Endometrial microvascular endothelial cells (primary cell): ENCODE data around the gene FCER1A. TPM values are rescaled to one million over a fixed set of nuclear protein-coding genes. Genes with fewer than 3 reads are reported as not detected.
"Not testable (repeated sequence)": the region's sequence is repeated elsewhere in the genome, so short reads cannot be mapped to it uniquely, and the experiment has no call there.

Source experiments
- in situ Hi-C: cut with HindIII; loops from 2 replicates; pipeline ENCODE4 v1.10.0; 2017; ENCODE audit warnings: low sequenced_read_pairs, low pct_unique_long_range_greater_than_20kb; ENCODE audit errors: inconsistent ontology term
- total RNA-seq: library from RNA; depleted of rRNA; stranded (reverse); fragments of >200 nt; gene quantifications from one replicate; pipeline ENCODE4 v1.2.3, GENCODE V29; 2015; ENCODE audit errors: inconsistent ontology term

FCER1A gene
- total RNA-seq, 1 donor from 2014 or later, result not detected

GRCh38 chr1:159341736-159342135 is 39.6 kb downstream of the FCER1A start:
- in situ Hi-C loops, result no loop called here

- in situ Hi-C loops, result no loop called here
Observed at GRCh38 chr1:159342761-159343425, 40.8 kb downstream of the FCER1A start.

GRCh38 chr1:159349374-159349773 is 47.2 kb downstream of the FCER1A start:
- in situ Hi-C loops, result not testable (repeated sequence)

- in situ Hi-C loops, result no loop called here
Observed at GRCh38 chr1:159352436-159352835, 50.3 kb downstream of the FCER1A start.

Other genes with a start within 250 kb of the FCER1A start
- gene AIM2, start 225.6 kb upstream of the FCER1A start, total RNA-seq, result not detected
- gene CADM3, start 130.7 kb upstream of the FCER1A start, total RNA-seq, result 1.2 TPM
- gene ACKR1, start 97.5 kb upstream of the FCER1A start, total RNA-seq, result not detected
- not detected for gene OR10J4, start 129.9 kb downstream of the FCER1A start, total RNA-seq
- not detected for gene OR10J1, start 137.4 kb downstream of the FCER1A start, total RNA-seq
- gene OR10J5, start 233.7 kb downstream of the FCER1A start, total RNA-seq, result not detected